ENCODE results near the gene SLC9A9. TPM values are rescaled to one million over a fixed set of nuclear protein-coding genes. Genes with fewer than 3 reads are reported as not detected.

Gene SLC9A9
- total RNA-seq, 4 donors from 2014 or later = 12.8 to 63.8 (median 33.3) TPM

GRCh38 chr3:143565951-143566350 lies 282.3 kb downstream of the SLC9A9 start:
- no peaks in the 10 kb centered on the region for H3K27me3 ChIP-seq
- no peaks in the 10 kb centered on the region for H3K9me3 ChIP-seq
- intact Hi-C loops (cut with DNase I; ENCODE audit: low total_unique reads) = no loop called here
- no peak overlapping the region for H3K27ac ChIP-seq
- H3K4me3 ChIP-seq = no peak overlapping the region
- H3K4me1 ChIP-seq = no peaks in the 10 kb centered on the region
- H3K36me3 ChIP-seq = no peaks in the 10 kb centered on the region
- no peak for DNase-seq
- TF ChIP-seq POLR2A (IDR thresholded peaks at IDR 0.05) (no peak), CTCF (IDR thresholded peaks at IDR 0.05) (no peak)

GRCh38 chr3:143563786-143564185 lies 284.5 kb downstream of the SLC9A9 start:
- Histone ChIP-seq H3K27ac (no peak overlapping the region), H3K4me3 (no peak overlapping the region), H3K36me3 (no peaks in the 10 kb centered on the region), H3K4me1 (no peaks in the 10 kb centered on the region), H3K9me3 (no peaks in the 10 kb centered on the region), H3K27me3 (no peaks in the 10 kb centered on the region)
- no peak for TF ChIP-seq CTCF (IDR thresholded peaks at IDR 0.05)
- no peak for TF ChIP-seq POLR2A (IDR thresholded peaks at IDR 0.05)
- intact Hi-C loops (cut with DNase I; ENCODE audit: low total_unique reads) = no loop called here
- no peak for DNase-seq

DNA sequence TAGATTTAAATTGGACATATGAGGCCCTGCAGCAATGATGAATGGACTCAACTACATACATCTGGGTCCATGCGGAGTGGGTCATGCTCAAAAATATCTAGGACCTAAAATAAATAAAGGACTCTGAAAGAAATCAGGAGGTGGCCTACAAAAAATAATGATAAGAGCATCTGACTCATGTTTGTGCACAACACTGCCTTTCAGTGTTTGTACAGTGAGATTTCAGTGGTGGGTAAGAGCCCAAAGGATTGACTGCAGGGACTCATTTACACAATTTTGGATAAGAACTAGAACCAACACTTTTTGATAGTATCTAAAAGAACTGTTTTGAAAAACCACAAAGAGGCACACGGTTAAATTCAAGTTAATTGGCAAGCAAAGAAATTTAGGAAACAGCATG lies 285.5 kb downstream of the SLC9A9 start:
- no peaks in the 10 kb centered on the region for H3K27me3 ChIP-seq
- H3K9me3 ChIP-seq = no peaks in the 10 kb centered on the region
- DNase-seq = no peak
- intact Hi-C loops (cut with DNase I; ENCODE audit: low total_unique reads) = no loop called here
- H3K36me3 ChIP-seq = no peaks in the 10 kb centered on the region
- H3K27ac ChIP-seq = no peak overlapping the region
- no peaks in the 10 kb centered on the region for H3K4me1 ChIP-seq
- TF ChIP-seq POLR2A (IDR thresholded peaks at IDR 0.05) = no peak
- TF ChIP-seq CTCF (IDR thresholded peaks at IDR 0.05) = no peak
- no peak overlapping the region for H3K4me3 ChIP-seq

- intact Hi-C loops (cut with DNase I; ENCODE audit: low total_unique reads) = no loop called here
- Histone ChIP-seq H3K4me1 (no peaks in the 10 kb centered on the region), H3K4me3 (no peak overlapping the region), H3K27me3 (no peaks in the 10 kb centered on the region), H3K36me3 (no peaks in the 10 kb centered on the region), H3K27ac (no peak overlapping the region), H3K9me3 (no peaks in the 10 kb centered on the region)
- TF ChIP-seq CTCF (IDR thresholded peaks at IDR 0.05) (no peak), POLR2A (IDR thresholded peaks at IDR 0.05) (no peak)
- no peak for DNase-seq
These were observed 289.0 kb downstream of the SLC9A9 start for GRCh38 chr3:143559296-143559695.

- Histone ChIP-seq H3K36me3 (no peaks in the 10 kb centered on the region), H3K4me3 (no peak overlapping the region), H3K27ac (no peak overlapping the region), H3K27me3 (no peaks in the 10 kb centered on the region), H3K9me3 (no peaks in the 10 kb centered on the region), H3K4me1 (no peaks in the 10 kb centered on the region)
- DNase-seq = no peak
- TF ChIP-seq CTCF (IDR thresholded peaks at IDR 0.05) (no peak), POLR2A (IDR thresholded peaks at IDR 0.05) (no peak)
- intact Hi-C loops (cut with DNase I; ENCODE audit: low total_unique reads) = no loop called here
These were observed 295.4 kb downstream of the SLC9A9 start for GRCh38 chr3:143552851-143553250.

Measured in uterus (tissue), 4 donors.